Measurements from ENCODE around the gene BORCS5. TPM values are rescaled to one million over a fixed set of nuclear protein-coding genes. Genes with fewer than 3 reads are reported as not detected.
A peak's percentile ranks its signal among the peaks of the same experiment; 100 is the strongest.

BORCS5 gene
- total RNA-seq, 2 experiments from 2014 or later: 35.5 to 38.3 TPM

DNA sequence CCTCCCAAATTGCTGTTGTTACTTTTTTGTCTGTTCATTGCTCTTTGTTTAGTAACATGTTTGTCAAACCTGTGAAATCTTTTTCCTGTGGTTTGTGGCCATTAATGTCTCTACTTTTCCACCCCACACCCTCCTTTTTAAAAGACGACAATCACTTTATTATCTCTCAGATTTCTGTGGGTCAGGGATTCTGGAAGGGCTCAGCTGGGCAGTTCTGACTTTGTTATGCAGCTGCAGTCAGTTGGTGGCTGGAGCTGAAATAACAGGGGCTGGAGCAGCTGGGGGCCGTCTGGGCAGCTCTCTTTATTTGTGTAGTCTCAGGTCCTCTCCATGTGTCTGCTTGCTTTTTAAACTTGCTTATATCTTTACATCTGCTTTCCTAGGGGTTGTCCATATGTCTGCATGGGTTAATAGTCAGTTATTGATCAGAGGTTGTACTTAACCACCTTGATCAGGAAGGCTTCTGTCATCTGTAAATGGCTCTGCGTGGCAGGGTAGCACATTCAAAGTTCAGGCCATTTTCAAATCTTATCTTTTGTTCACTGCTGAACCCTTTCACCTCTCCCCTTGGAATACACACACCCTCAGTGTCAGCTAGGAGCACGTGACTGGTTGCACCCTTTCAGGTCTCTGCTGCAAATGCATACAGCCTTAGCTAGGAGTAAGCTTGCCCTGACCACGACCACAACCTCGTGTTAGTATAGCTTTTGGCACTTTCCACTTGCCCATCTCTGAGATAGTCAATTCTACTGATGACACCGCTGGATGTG, 27.9 kb downstream of the BORCS5 start:
- peak; percentile 96 for DNase-seq
- peak; percentile 88 for ATAC-seq
- CTCF ChIA-PET: interaction anchor here (0.6 to 2.8 kb wide), 19 partner anchors 9 to 352 kb away, joined by 3 to 28 read pairs (median 3); partner anchors contain the start of genes BORCS5 and DUSP16
- peaks cover 75% of the 10 kb centered on the region for H3K4me1 Mint-ChIP-seq
- peak overlapping the region; percentile 38 for H3K4me3 Mint-ChIP-seq
- no peaks in the 10 kb centered on the region for H3K27me3 Mint-ChIP-seq
- H3K9me3 Mint-ChIP-seq (ENCODE audit: low read depth): peaks cover 7% of the 10 kb centered on the region
- H3K27ac Mint-ChIP-seq: peak overlapping the region; percentile 94
- peaks cover 55% of the 10 kb centered on the region for H3K36me3 Mint-ChIP-seq

DNA sequence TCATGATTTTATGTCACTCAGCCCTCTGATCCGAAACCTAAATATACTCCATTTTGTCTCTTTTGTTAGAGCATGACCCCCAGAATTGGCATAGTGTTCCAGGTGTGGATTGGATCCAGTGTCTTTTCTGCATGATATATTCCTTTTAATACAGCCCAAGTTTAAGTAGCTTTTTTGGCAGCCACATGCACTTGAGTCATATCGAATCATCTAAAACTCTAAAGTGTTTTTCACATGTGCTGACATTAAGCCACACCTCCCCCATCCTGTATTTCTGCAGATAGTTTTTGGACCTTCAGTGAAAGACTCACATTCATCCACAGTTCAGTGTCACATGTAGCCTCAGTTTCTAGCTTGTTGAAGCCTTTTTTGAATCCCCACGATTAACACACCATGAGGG, 30.6 kb downstream of the BORCS5 start:
- Mint-ChIP-seq H3K27ac (peak overlapping the region; percentile 79), H3K4me3 (no peak overlapping the region), H3K9me3 (ENCODE audit: low read depth) (peaks cover 3% of the 10 kb centered on the region), H3K36me3 (peaks cover 48% of the 10 kb centered on the region), H3K27me3 (no peaks in the 10 kb centered on the region), H3K4me1 (peaks cover 63% of the 10 kb centered on the region)
- CTCF ChIA-PET: interaction anchor here (0.9 to 1.8 kb wide), 6 partner anchors 9 to 98 kb away, joined by 3 to 6 read pairs (median 4); no protein-coding TSS in a partner anchor
- DNase-seq: no peak
- no peak for ATAC-seq

DNA sequence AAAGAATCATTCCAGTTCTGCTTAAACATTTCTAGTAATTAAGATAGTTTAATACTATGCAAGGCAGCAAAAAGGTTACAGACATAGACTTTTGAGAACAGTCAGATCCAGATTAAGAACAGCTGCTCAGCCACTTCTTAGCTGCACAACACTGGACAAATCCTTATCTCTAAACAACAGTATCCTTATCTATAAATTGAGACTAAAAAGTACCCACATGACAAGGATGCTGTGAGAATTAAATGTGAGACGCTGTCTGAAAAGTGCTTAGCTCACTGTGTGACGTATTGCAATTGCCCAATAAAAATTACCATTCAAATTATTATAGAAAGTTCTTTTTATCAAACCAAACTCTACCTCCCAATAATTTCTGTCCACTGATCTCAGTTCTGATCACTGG, 35.5 kb downstream of the BORCS5 start:
- H3K4me1 Mint-ChIP-seq: peaks cover 21% of the 10 kb centered on the region
- H3K9me3 Mint-ChIP-seq (ENCODE audit: low read depth): no peaks in the 10 kb centered on the region
- CTCF ChIA-PET: no interaction called here
- no peak overlapping the region for H3K4me3 Mint-ChIP-seq
- peaks cover 38% of the 10 kb centered on the region for H3K36me3 Mint-ChIP-seq
- H3K27me3 Mint-ChIP-seq: no peaks in the 10 kb centered on the region
- ATAC-seq (no peak), DNase-seq (no peak)
- no peak overlapping the region for H3K27ac Mint-ChIP-seq

DNA sequence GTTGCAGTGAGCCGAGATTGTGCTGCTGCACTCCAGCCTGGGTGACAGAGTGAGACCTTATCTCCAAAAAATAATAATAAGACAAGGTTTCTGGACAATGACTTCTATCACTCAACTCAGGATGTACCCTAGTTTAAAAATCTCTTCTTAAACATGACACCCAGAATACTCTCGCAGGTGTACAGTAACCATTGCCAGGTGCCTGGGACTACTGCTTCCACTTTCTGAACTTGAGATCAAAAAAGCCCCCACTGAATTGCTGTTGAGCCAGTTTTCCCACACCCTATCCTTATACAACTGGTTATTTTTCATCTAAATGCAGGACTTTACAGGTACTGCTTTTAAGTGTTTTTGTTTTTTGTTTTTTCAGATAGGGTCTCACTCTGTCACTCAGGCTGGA, 36.3 kb downstream of the BORCS5 start:
- Mint-ChIP-seq H3K27me3 (no peaks in the 10 kb centered on the region), H3K4me1 (peaks cover 16% of the 10 kb centered on the region), H3K9me3 (ENCODE audit: low read depth) (no peaks in the 10 kb centered on the region), H3K4me3 (no peak overlapping the region), H3K36me3 (peaks cover 39% of the 10 kb centered on the region), H3K27ac (no peak overlapping the region)
- DNase-seq (no peak), ATAC-seq (no peak)
- CTCF ChIA-PET: interaction anchor here (0.6 kb wide), 1 partner anchor 38 kb away, joined by 3 read pairs; no protein-coding TSS in a partner anchor

DNA sequence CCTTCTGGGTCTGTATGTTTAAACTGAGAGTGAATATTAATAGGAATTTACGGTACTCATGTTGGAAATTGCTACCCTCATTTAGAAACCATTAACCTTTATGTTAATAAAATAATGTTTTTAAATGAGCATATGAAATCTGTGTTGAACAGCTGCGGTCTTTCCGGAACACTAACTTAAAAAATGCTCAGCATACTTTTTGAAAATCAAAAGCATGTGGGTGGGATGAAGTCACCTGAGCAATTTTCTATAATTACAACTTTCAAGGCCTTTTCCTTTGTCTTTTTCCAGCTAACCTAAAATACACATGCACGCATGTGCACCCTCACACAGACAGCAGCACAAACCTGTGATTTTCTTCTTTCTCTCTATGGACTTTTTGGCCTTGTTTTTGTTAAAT, 39.8 kb downstream of the BORCS5 start:
- H3K27me3 Mint-ChIP-seq: no peaks in the 10 kb centered on the region
- DNase-seq: no peak
- ATAC-seq: no peak
- peaks cover 33% of the 10 kb centered on the region for H3K36me3 Mint-ChIP-seq
- H3K4me3 Mint-ChIP-seq: no peak overlapping the region
- H3K9me3 Mint-ChIP-seq (ENCODE audit: low read depth): peaks cover 5% of the 10 kb centered on the region
- peaks cover 26% of the 10 kb centered on the region for H3K4me1 Mint-ChIP-seq
- CTCF ChIA-PET: no interaction called here
- no peak overlapping the region for H3K27ac Mint-ChIP-seq

DNA sequence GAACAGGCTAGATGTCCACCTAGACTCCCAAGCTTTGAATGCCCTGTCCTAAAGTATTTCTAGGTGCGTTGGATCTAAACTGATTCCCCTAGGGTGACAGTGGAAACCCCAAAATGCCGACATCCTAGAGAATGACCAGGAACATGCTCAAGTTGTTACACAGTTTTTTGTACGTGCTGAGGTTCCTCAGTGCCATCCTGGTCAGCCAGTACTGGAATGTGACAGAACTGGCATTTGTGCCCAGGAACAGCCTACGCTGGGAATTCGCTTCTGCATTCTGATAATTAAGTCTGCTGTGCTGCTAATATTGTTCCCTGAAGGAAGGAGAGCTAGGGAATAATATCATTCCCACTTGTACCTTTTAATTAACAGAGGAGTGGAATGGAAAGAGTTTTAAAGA, 40.3 kb downstream of the BORCS5 start:
- H3K4me3 Mint-ChIP-seq: no peak overlapping the region

DNA sequence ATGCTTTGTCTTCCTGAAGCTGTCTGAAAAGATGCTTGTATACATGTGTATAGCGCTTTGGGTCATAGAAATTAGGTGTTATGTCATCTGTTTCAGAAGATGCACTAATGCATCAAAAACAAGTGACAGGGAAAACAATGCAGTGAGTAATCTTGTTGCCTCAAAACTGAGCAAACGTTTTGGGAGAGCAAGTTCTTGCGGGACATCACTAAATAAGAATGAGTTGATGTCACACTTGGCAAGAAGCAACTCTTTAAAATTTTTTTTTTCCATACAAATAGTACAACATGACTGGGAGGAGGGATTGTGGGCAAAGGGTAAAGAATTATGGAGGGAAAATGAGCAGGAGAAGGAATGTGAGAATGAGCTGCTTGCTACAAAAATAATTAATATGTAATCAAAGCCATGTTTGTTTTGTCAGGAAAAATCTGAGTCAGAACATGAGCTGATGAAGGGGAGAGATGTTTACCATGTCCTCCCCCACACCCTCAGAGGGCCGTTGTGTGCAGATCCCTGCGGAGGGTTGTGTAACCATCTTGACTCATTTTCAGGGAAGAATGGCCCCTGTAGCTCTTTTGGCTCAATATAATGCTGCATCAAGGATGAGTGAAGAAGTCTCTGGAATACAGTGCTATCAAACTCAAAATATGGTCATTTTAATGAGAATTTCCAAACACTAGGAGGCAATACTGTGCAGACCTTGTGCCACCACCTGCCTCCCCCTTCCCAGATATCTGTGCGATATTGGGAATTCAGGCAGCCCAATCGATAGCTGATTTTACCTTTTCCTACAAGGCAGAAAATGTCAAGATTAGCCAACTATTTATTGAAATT, 41.4 kb downstream of the BORCS5 start:
- CTCF ChIA-PET: interaction anchor here (0.7 to 0.8 kb wide), 3 partner anchors 11 to 391 kb away, joined by 3 read pairs; no protein-coding TSS in a partner anchor
- Mint-ChIP-seq H3K4me1 (peaks cover 28% of the 10 kb centered on the region), H3K36me3 (peaks cover 40% of the 10 kb centered on the region), H3K27ac (no peak overlapping the region), H3K27me3 (no peaks in the 10 kb centered on the region), H3K4me3 (no peak overlapping the region), H3K9me3 (ENCODE audit: low read depth) (peaks cover 5% of the 10 kb centered on the region)
- no peak for DNase-seq
- no peak for ATAC-seq

More for the DNA sequence above, 40.3 kb downstream of the BORCS5 start:
- Mint-ChIP-seq H3K36me3 (peaks cover 35% of the 10 kb centered on the region), H3K9me3 (ENCODE audit: low read depth) (peaks cover 5% of the 10 kb centered on the region), H3K27ac (no peak overlapping the region), H3K4me1 (peaks cover 27% of the 10 kb centered on the region), H3K27me3 (no peaks in the 10 kb centered on the region)
- DNase-seq (no peak), ATAC-seq (no peak)
- CTCF ChIA-PET: interaction anchor here (0.7 kb wide), 1 partner anchor 10 kb away, joined by 3 read pairs; no protein-coding TSS in a partner anchor

DNA sequence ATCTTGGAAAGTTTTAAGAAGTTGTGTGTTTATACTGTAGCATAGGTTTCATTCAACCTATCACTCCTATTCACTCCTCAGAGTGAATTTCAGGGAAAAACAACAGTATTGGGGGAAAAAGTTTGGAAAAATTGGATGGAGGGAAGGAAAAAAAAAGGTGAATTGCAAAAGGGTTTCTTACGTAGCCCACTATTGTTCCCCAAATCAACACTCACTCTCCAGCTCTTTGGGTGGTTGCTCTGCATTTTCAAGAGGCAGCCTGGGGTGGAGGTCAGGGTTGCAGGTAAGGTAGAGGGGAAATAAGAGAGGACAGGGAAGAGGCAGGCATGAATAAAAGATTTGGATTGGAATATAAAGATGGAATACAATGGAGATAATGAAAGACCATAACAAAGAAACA, 42.3 kb downstream of the BORCS5 start:
- DNase-seq: no peak
- Mint-ChIP-seq H3K36me3 (peaks cover 47% of the 10 kb centered on the region), H3K4me3 (no peak overlapping the region), H3K9me3 (ENCODE audit: low read depth) (peaks cover 5% of the 10 kb centered on the region), H3K27me3 (no peaks in the 10 kb centered on the region), H3K27ac (no peak overlapping the region), H3K4me1 (peaks cover 36% of the 10 kb centered on the region)
- CTCF ChIA-PET: no interaction called here
- ATAC-seq: no peak

DNA sequence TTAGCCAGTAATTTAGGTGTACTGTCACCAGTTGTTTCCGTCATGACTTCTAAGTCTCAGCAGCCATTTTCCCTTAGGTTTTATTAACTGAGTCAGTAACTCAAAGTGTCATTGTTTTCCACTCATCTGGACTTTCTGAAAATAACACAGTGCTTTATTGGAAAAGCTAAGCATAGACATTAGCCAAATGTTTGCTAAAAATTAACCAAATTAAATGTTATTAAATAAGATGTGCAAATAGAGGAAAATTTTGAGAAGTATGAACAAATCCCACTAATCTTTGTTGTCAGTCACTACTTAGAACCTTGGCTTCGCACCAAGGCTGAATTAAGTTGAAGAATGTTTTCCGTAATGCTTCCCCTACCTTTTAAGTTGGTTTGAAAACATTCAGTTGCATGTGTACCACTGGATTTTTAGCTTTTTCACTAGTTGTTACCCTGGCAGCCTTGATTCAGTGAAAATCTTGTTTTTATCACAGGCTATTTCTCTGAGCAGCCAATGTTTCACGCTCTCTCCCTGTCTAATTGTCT, 43.0 kb downstream of the BORCS5 start:
- Mint-ChIP-seq H3K9me3 (ENCODE audit: low read depth) (peaks cover 5% of the 10 kb centered on the region), H3K36me3 (peaks cover 46% of the 10 kb centered on the region), H3K4me1 (peaks cover 37% of the 10 kb centered on the region), H3K27me3 (no peaks in the 10 kb centered on the region), H3K4me3 (no peak overlapping the region), H3K27ac (no peak overlapping the region)
- DNase-seq: no peak
- CTCF ChIA-PET: interaction anchor here (1.2 kb wide), 1 partner anchor 15 kb away, joined by 3 read pairs; no protein-coding TSS in a partner anchor
- no peak for ATAC-seq

DNA sequence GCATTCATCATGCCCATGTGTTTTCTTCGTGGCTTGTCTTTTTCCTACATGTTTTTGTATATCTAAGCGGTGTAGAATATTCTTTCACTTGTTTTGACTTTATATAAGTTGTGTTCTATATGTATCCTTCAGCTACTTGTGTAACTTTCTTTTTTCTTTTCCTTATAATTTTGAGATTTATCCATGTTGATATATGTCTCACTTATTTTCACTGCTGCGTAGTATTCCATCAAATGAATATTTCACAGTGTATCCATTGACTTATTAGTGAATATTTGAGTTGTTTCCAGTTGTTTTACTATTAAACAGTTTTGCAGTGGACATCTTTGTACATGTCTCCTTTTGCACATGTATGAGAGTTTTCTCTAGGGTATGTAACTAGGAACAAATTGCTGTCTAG, 43.9 kb downstream of the BORCS5 start:
- H3K36me3 Mint-ChIP-seq: peaks cover 46% of the 10 kb centered on the region
- CTCF ChIA-PET: interaction anchor here (1.2 kb wide), 1 partner anchor 16 kb away, joined by 3 read pairs; no protein-coding TSS in a partner anchor
- peak overlapping the region; percentile 14 for H3K27ac Mint-ChIP-seq

DNA sequence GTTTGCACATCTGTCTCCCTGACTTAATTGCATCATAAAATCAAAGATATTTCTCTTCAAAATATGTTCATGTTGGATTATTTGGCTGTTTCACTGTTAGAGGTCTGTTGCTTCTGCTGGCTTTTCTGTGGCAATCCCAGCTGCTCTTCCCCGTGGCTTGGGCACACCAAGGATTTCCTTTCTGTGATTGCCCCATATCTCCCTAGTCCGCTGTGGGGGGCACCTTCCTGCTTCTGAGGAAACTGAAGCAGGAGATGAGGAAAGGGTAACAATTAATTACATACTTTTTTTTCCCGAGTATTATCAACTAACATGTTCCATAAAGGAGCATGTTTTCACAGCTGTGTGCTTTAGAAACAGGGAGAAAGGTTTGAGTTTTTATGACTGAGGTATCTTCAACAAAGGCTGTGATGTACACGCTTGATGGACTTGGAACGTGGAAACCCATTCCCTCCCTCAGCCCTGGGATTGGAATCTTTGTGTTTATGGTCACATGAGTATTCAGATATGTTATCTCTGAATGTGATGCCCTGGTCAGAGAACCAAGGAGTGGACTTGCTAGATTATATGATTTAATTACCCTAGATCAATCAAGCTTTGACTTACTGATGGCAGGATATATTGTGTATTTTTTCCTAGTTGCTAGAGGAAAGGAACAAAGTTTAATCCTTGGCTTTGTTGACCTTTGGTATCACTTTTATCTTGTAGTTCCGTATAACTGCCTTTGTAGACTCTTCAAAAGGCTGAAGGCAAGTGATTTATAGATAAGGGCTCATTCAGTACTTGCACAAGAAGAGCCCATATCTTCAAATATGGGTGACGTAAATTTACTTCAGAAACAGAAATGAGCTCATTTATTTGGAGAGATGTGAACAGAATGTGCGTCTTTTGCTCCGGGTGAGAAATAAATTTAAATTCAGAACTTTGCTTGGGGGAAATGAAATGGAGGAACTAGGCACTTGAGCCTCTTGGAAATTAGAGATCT, 46.7 kb downstream of the BORCS5 start:
- CTCF ChIA-PET: interaction anchor here (0.7 to 2.3 kb wide), 4 partner anchors 16 to 283 kb away, joined by 3 to 9 read pairs (median 4); no protein-coding TSS in a partner anchor
- H3K4me1 Mint-ChIP-seq: peaks cover 54% of the 10 kb centered on the region
- H3K36me3 Mint-ChIP-seq: peaks cover 49% of the 10 kb centered on the region
- H3K27ac Mint-ChIP-seq: peak overlapping the region; percentile 13
- ATAC-seq (no peak), DNase-seq (no peak)
- peaks cover 5% of the 10 kb centered on the region for H3K9me3 Mint-ChIP-seq (ENCODE audit: low read depth)
- H3K27me3 Mint-ChIP-seq: no peaks in the 10 kb centered on the region
- no peak overlapping the region for H3K4me3 Mint-ChIP-seq

More for the DNA sequence above, 43.9 kb downstream of the BORCS5 start:
- Mint-ChIP-seq H3K9me3 (ENCODE audit: low read depth) (peaks cover 5% of the 10 kb centered on the region), H3K27me3 (no peaks in the 10 kb centered on the region), H3K4me1 (peaks cover 39% of the 10 kb centered on the region), H3K4me3 (no peak overlapping the region)
- DNase-seq: no peak
- no peak for ATAC-seq

DNA sequence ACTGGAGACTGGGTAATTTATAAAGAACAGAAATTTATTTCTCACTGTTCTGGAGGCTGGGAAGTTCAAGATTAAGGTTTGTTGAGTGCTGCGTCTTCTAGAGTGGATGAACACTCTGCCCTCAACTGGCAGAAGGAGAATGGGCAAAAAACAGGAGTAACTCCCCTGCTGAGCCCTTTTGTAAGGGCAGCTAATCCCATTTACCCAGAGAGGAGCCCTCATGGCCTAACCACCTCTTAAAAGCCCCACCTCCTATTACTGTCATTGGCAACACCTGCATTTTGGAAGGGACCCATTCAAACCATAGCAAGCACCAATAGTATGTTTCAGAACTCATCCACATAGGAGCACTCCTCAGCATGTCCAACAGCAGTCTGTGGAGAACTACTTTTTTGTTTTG, 47.4 kb downstream of the BORCS5 start:
- CTCF ChIA-PET: interaction anchor here (2.3 kb wide), 1 partner anchor 19 kb away, joined by 9 read pairs; no protein-coding TSS in a partner anchor
- H3K4me3 Mint-ChIP-seq: no peak overlapping the region
- ATAC-seq (no peak), DNase-seq (no peak)
- H3K9me3 Mint-ChIP-seq (ENCODE audit: low read depth): peaks cover 5% of the 10 kb centered on the region
- H3K36me3 Mint-ChIP-seq: peaks cover 48% of the 10 kb centered on the region
- peak overlapping the region; percentile 13 for H3K27ac Mint-ChIP-seq
- peaks cover 55% of the 10 kb centered on the region for H3K4me1 Mint-ChIP-seq
- no peaks in the 10 kb centered on the region for H3K27me3 Mint-ChIP-seq

Measured in activated CD8-positive, alpha-beta memory T cell treated with anti-CD3 and anti-CD28 coated beads, Interleukin-2, amount 10 ng/mL, durations not matched to agents 7 days and 5 days (primary cell).